GM18499 (cell line): ENCODE data around the gene PBXIP1.
"Not testable (repeated sequence)": the region's sequence is repeated elsewhere in the genome, so short reads cannot be mapped to it uniquely, and the experiment has no call there.

ENCODE experiments used
- ATAC-seq: cut with Tn5 transposase; IDR thresholded peaks from one replicate; pipeline ENCODE4 v1.9.1; 2021; ENCODE audit warnings: moderate number of reproducible peaks; ENCODE audit not compliant: insufficient read depth, unreplicated experiment

Gene PBXIP1

GRCh38 chr1:154938604-154939399 is 17.1 kb downstream of the PBXIP1 start:
- no peak for ATAC-seq

- no peak for ATAC-seq
Measured at GRCh38 chr1:154937988-154938386, 17.9 kb downstream of the PBXIP1 start.

GRCh38 chr1:154937085-154937987 is 18.6 kb downstream of the PBXIP1 start:
- ATAC-seq, result peak; percentile 33

- peak; percentile 33 for ATAC-seq
Measured at GRCh38 chr1:154936555-154937084, 19.3 kb downstream of the PBXIP1 start, which contains the start of gene PMVK. PMVK (minus strand) TSS chr1:154936719; CDS start chr1:154936685, 34 bp downstream.

- no peak for ATAC-seq
Measured at GRCh38 chr1:154935749-154936554, 19.9 kb downstream of the PBXIP1 start.

GRCh38 chr1:154934358-154934948 is 21.4 kb downstream of the PBXIP1 start:
- ATAC-seq, result no peak

- no peak for ATAC-seq
Measured at GRCh38 chr1:154931940-154932487, 23.9 kb downstream of the PBXIP1 start.

- no peak for ATAC-seq
Measured at GRCh38 chr1:154926201-154926600, 29.7 kb downstream of the PBXIP1 start.

- ATAC-seq, result no peak
Measured at GRCh38 chr1:154925335-154926170, 30.3 kb downstream of the PBXIP1 start.

GRCh38 chr1:154923695-154924094 is 32.2 kb downstream of the PBXIP1 start:
- no peak for ATAC-seq

- ATAC-seq, result no peak
Measured at GRCh38 chr1:154913273-154913672, 42.6 kb downstream of the PBXIP1 start.

GRCh38 chr1:154912755-154913154 is 43.1 kb downstream of the PBXIP1 start:
- ATAC-seq, result no peak

- no peak for ATAC-seq
Measured at GRCh38 chr1:154911691-154912550, 44.0 kb downstream of the PBXIP1 start.

- no peak for ATAC-seq
Measured at GRCh38 chr1:154910851-154911250, 45.0 kb downstream of the PBXIP1 start.

- ATAC-seq, result no peak
Measured at GRCh38 chr1:154908937-154909336, 47.0 kb downstream of the PBXIP1 start.

- ATAC-seq, result not testable (repeated sequence)
Measured at GRCh38 chr1:154908129-154908528, 47.8 kb downstream of the PBXIP1 start.

GRCh38 chr1:154906621-154907081 is 49.2 kb downstream of the PBXIP1 start:
- ATAC-seq, result no peak
